Measurements from ENCODE around the gene KRT10. TPM values are rescaled to one million over a fixed set of nuclear protein-coding genes. Genes with fewer than 3 reads are reported as not detected.
A peak's percentile ranks its signal among the peaks of the same experiment; 100 is the strongest.
"Not testable (repeated sequence)": the region's sequence is repeated elsewhere in the genome, so short reads cannot be mapped to it uniquely, and the experiment has no call there.

The KRT10 gene
- polyA plus RNA-seq, 3 donors from 2014 or later, result 120 to 191 (median 182) TPM

DNA sequence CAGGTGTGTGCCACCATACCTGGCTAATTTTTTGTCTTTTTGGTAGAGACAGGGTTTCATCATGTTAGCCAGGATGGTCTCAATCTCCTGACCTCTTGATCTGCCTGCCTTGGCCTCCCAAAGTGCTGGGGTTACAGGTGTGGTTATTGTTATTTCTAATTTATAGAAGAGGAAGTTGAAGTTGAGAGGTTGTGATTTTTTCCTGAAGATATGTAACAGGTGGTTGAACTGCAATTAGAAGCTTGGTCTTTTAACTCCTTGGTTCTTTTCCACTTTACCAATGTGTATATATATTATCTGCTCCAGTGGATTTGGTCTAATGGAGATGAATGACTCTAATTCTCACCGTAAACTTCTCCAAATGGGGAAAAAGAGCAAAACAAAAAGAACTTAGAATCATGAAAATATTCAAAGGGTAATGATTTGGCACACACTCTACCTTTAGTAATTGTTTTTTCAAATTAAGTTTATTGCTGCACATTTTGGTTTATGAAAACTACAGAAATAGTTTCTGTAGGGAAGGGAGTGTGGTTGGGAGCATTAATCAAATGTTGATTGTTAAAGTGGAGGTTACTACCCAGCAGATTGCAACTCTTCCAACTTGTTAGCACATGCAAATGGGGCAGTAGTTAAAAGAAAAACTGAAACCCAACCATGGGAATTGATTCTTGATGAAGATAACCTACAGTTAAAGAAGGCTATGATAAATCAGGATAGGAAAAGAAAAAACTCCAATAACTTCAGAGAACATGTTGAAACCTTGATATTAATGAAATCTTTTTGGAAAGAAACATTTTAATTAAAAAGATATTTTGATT, 1.8 kb upstream of the KRT10 start:
- peaks cover 0 to 12% (median 0%) of the 10 kb centered on the region in 6 donors for H3K9me3 Mint-ChIP-seq
- DNase-seq, result no peak
- H3K27ac Mint-ChIP-seq, result no peak overlapping the region
- H3K4me1 Mint-ChIP-seq, result peaks cover 6 to 14% of the 10 kb centered on the region in 2 donors
- H3K27me3 Mint-ChIP-seq (ENCODE audit: low read depth in 3 of 3), result peaks cover 3 to 22% (median 9%) of the 10 kb centered on the region in 3 donors
- no peak overlapping the region for H3K4me3 Mint-ChIP-seq
- H3K36me3 Mint-ChIP-seq, result peaks cover 21 to 44% (median 34%) of the 10 kb centered on the region in 3 donors

DNA sequence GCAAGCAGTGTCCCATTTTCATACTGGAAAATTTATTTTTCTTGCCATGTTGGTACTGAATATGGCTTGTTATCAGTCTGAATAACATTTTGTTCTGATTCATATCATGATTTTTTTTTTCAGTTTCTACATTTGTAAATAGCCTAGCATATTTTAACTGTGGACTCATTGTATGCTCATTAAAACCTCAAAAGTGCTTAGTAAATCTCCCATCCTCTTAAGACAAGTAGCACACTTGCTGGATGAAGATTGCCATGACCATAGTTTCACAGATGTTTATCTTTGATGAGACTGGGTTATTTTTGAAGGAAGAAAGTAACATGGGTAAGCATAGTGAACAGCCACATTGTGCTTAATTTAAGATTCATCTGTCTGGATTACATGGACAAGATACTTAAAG, 878 bp downstream of the KRT10 start:
- Mint-ChIP-seq H3K4me3 (no peak overlapping the region), H3K4me1 (peaks cover 21 to 35% of the 10 kb centered on the region in 2 donors), H3K9me3 (peaks cover 0 to 21% (median 4%) of the 10 kb centered on the region in 6 donors), H3K36me3 (peaks cover 37 to 42% (median 41%) of the 10 kb centered on the region in 3 donors), H3K27me3 (ENCODE audit: low read depth in 3 of 3) (peaks cover 2 to 18% (median 11%) of the 10 kb centered on the region in 3 donors), H3K27ac (no peak overlapping the region)
- DNase-seq, result no peak

DNA sequence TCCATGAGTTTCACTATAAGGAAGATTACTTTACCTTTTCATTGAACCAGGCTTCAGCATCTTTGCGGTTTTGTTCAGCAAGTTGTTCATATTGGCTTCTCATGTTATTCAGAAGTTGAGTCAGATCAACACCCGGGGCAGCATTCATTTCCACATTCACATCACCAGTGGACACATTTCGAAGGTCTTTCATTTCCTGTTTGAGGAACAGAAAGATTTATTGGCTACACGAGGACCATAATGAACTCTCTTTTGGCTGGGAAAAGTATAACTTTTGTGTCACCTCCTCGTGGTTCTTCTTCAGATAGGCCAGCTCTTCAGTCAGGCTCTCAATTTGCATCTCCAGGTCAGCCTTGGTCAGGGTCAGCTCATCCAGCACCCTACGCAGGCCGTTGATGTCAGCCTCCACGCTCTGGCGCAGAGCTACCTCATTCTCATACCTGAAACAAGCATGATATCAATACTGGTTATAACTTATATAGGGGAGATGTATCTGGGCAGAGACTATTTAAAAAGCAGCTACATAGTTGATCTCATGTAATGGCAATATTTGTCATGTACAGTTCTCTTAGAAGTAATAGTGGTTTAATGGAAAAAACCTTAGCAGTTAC, 2.1 kb downstream of the KRT10 start:
- Mint-ChIP-seq H3K4me1 (peaks cover 21 to 35% of the 10 kb centered on the region in 2 donors), H3K9me3 (peaks cover 0 to 21% (median 4%) of the 10 kb centered on the region in 6 donors), H3K27ac (peak overlapping the region in 3 of 6 donors; percentile 46 to 87 (median 64)), H3K4me3 (peak overlapping the region; percentile 8 to 86 (median 56)), H3K27me3 (ENCODE audit: low read depth in 3 of 3) (peaks cover 2 to 20% (median 6%) of the 10 kb centered on the region in 3 donors), H3K36me3 (peaks cover 38 to 44% (median 38%) of the 10 kb centered on the region in 3 donors)
- DNase-seq, result no peak

DNA sequence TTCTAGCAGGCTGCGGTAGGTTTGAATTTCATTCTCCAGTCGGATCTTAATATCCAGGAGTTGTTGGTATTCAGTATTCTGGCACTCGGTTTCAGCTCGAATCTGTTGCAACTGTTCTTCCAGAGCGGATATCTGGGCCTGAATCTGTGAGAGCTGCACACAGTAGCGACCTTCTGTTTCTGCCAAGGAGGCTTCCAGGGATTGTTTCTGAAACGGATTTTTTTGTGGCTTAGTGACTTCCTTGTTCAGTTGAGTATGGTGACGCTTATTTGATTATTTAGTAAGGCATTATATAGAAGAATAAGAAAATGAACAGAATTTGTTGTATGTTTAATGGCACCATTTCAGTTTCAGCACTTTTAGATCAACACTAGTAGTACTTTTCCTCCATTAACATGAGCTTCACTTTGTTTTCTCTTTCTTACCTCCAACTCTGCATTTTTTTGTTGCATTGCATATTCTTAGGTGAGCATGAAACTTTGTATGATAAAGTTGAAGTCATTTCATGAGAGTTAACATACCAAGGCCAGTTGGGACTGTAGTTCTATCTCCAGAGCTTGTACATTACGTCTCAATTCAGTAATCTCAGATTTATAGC, 2.8 kb downstream of the KRT10 start:
- H3K4me1 Mint-ChIP-seq, result peaks cover 21 to 35% of the 10 kb centered on the region in 2 donors
- peak overlapping the region; percentile 80 to 90 (median 82) for H3K4me3 Mint-ChIP-seq
- H3K27me3 Mint-ChIP-seq (ENCODE audit: low read depth in 3 of 3), result peaks cover 2 to 20% (median 6%) of the 10 kb centered on the region in 3 donors
- DNase-seq, result no peak
- H3K27ac Mint-ChIP-seq, result peak overlapping the region; percentile 73 to 90 (median 85)
- H3K36me3 Mint-ChIP-seq, result peaks cover 38 to 44% (median 39%) of the 10 kb centered on the region in 3 donors
- peaks cover 0 to 28% (median 6%) of the 10 kb centered on the region in 6 donors for H3K9me3 Mint-ChIP-seq

DNA sequence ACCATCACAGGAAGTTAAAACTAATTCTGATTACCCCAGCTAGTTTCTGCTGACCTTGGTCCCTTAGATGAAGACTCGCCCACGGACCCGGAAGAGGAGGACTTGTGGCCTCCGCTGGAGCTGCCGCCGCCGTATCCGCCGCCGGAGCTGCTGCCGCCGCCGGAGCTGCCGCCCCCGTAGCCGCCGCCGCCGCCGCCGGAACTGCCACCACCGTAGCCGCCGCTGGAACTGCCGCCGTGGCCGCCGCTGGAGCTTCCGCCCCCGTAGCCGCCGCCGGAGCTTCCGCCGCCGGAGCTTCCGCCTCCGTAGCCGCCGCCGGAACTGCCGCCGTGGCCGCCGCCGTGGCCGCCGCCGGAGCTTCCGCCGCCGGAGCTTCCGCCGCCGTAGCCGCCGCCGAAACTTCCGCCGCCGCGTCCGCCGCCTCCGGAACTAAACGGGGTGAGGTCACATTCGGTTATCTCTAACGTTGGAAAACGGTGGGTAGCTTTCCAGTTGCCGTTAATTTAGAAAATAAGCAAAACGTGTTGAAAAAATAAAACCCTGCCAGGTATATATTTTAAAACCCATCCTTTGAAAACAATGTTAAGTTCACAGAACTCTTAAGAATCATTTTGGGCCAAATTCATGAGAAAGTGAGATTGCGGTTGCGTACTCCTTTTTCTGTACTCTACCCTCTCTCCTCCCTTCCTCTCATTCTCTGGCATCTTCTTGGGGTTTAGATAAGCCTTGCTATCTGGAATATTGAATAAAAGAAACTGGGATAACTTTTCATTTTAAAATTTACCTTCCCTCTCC, 3.5 kb downstream of the KRT10 start:
- Mint-ChIP-seq H3K27ac (peak overlapping the region; percentile 87 to 96 (median 90)), H3K36me3 (peaks cover 33 to 41% (median 40%) of the 10 kb centered on the region in 3 donors), H3K9me3 (peaks cover 0 to 35% (median 6%) of the 10 kb centered on the region in 6 donors), H3K4me3 (peak overlapping the region; percentile 90 to 98 (median 91)), H3K27me3 (ENCODE audit: low read depth in 3 of 3) (peaks cover 2 to 22% (median 10%) of the 10 kb centered on the region in 3 donors), H3K4me1 (peaks cover 21 to 35% of the 10 kb centered on the region in 2 donors)
- DNase-seq, result peak; percentile 77 to 85 (median 81)

DNA sequence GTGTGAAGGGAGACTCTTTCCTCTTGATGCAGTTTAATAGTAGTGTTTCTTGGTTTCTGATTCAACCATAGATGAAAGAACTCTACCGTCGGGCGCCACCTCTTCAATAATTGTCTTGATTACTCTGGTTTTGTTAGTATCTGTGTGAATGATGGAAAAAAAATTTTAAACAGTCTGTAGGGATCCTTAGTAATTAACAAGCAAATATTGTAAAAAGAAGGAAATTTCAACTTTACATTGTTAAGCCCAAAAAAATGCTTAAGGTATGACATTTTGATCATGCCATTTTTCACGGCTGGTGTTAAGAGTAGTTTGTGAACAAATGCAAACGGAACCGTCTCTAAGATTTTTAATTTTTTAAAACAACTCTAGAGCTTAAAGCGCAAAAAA, 4.1 kb downstream of the KRT10 start:
- peaks cover 0 to 39% (median 6%) of the 10 kb centered on the region in 6 donors for H3K9me3 Mint-ChIP-seq
- H3K4me3 Mint-ChIP-seq, result peak overlapping the region; percentile 90 to 98 (median 91)
- peaks cover 33 to 41% (median 39%) of the 10 kb centered on the region in 3 donors for H3K36me3 Mint-ChIP-seq
- peaks cover 2 to 26% (median 12%) of the 10 kb centered on the region in 3 donors for H3K27me3 Mint-ChIP-seq (ENCODE audit: low read depth in 3 of 3)
- DNase-seq, result no peak
- peak overlapping the region; percentile 87 to 96 (median 90) for H3K27ac Mint-ChIP-seq
- peaks cover 21 to 35% of the 10 kb centered on the region in 2 donors for H3K4me1 Mint-ChIP-seq

DNA sequence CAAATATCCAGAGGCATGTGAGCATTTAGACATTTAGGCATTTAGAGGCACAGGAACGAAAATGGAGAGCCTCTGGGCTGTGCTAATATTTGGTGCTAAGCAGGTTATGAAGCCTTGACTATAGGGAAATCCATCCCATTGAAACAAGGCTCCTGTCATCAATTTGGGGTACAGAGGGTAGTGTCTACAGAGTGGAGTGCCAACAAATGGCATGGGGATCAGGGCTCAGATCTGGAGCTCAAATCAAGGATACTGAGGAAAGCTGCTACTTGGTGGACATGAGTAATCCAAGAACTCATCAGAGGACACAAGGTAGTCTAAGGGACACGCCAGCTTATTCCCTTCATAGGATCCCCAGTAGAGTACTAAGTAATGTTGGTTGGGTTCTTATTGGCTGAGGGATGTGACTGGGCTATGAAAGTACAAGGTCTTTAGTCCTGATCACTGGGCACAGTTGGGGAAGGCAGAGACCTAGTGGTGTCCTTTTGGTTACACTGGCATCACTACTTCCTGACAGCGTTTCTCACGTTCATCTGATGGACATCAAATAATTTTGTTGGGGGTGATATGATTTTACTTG, 5.2 kb downstream of the KRT10 start:
- H3K4me3 Mint-ChIP-seq, result peak overlapping the region; percentile 51 to 98 (median 90)
- peaks cover 0 to 39% (median 6%) of the 10 kb centered on the region in 6 donors for H3K9me3 Mint-ChIP-seq
- peaks cover 29 to 36% (median 31%) of the 10 kb centered on the region in 3 donors for H3K36me3 Mint-ChIP-seq
- H3K27ac Mint-ChIP-seq, result peak overlapping the region in 4 of 6 donors; percentile 43 to 68 (median 59)
- peaks cover 21 to 35% of the 10 kb centered on the region in 2 donors for H3K4me1 Mint-ChIP-seq
- peaks cover 2 to 32% (median 16%) of the 10 kb centered on the region in 3 donors for H3K27me3 Mint-ChIP-seq (ENCODE audit: low read depth in 3 of 3)
- no peak for DNase-seq

DNA sequence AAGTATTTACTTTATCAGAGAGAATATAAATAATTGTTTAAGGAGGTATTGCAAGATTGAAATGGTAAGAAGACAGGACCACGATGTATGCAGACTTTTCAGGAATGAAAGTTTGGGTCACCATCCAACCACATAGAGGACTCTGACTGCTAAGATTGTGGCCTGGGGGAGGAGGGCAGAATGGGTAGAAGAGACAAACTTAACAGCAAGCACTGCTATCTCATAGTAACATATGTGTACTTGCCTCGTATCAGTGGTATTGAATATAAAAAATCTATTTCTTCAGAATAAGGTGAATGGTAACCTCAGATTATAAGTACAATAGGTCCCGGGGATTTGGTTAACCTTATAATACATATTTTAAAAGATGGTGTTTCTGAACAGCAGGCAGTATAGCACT, 5.8 kb downstream of the KRT10 start:
- H3K27ac Mint-ChIP-seq, result peak overlapping the region in 1 of 6 donors; percentile 36
- peaks cover 2 to 32% (median 20%) of the 10 kb centered on the region in 3 donors for H3K27me3 Mint-ChIP-seq (ENCODE audit: low read depth in 3 of 3)
- peaks cover 21 to 35% of the 10 kb centered on the region in 2 donors for H3K4me1 Mint-ChIP-seq
- peaks cover 0 to 39% (median 6%) of the 10 kb centered on the region in 6 donors for H3K9me3 Mint-ChIP-seq
- peak overlapping the region in 2 of 5 donors; percentile 92 to 98 for H3K4me3 Mint-ChIP-seq
- DNase-seq, result no peak
- peaks cover 24 to 34% (median 27%) of the 10 kb centered on the region in 3 donors for H3K36me3 Mint-ChIP-seq

DNA sequence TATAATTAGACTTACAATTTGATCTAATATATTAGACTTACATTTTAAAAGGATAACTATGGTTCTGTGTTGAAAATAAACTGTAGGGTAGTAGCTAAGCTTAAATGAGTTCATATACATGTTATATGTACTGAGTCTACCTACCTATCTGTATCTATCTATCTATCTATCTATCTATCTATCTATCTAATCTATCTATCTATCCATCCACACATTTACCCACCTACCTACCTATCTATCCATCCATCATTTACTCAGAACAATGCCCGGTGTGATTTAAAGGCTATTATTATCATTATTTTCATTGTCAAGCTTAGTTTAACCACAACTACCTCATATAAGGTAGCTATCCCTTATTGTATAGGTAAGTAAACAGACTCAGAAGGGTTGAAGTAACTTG, 7.0 kb downstream of the KRT10 start:
- Mint-ChIP-seq H3K4me3 (no peak overlapping the region), H3K27me3 (ENCODE audit: low read depth in 3 of 3) (peaks cover 8 to 33% (median 29%) of the 10 kb centered on the region in 3 donors), H3K27ac (no peak overlapping the region), H3K4me1 (peaks cover 21 to 33% of the 10 kb centered on the region in 2 donors), H3K9me3 (peaks cover 0 to 37% (median 6%) of the 10 kb centered on the region in 6 donors), H3K36me3 (peaks cover 24 to 28% (median 24%) of the 10 kb centered on the region in 3 donors)
- no peak for DNase-seq

DNA sequence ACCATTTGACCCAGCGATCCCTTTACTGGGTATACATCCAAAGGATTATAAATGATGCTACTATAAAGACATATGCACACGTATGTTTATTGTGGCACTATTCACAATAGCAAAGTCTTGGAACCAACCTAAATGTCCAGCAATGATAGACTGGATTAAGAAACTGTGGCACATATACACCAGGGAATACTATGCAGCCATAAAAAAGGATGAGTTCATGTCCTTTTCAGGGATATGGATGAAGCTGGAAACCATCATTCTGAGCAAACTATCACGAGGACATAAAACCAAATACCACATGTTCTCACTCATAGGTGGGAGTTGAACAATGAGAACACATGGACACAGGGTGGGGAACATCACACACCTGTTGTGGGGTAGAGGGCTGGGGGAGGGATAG, 7.8 kb downstream of the KRT10 start:
- H3K27ac Mint-ChIP-seq, DNase-seq, H3K4me3 Mint-ChIP-seq: not testable (repeated sequence)
- H3K4me1 Mint-ChIP-seq, result peaks cover 18 to 25% of the 10 kb centered on the region in 2 donors
- peaks cover 12 to 30% (median 28%) of the 10 kb centered on the region in 3 donors for H3K27me3 Mint-ChIP-seq (ENCODE audit: low read depth in 3 of 3)
- H3K36me3 Mint-ChIP-seq, result peaks cover 21 to 23% (median 22%) of the 10 kb centered on the region in 3 donors
- peaks cover 0 to 31% (median 6%) of the 10 kb centered on the region in 6 donors for H3K9me3 Mint-ChIP-seq

DNA sequence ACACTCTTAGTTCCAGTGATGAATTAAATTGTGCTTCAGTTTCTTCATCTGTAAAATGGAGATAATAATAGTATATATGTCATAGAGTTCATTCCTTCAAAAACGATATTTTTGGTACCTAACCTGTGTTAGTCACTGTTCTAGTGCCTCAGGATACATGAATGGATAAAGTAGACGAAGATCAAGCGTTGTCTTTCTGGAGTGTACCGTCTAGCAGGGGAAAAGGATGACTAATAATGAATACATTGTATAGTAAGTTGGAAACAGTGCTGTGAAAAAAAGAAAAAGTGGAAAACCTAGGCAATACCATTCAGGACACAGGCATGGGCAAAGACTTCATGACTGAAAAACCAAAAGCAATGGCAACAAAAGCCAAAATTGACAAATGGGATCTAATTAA, 8.6 kb downstream of the KRT10 start:
- H3K27ac Mint-ChIP-seq, result no peak overlapping the region
- H3K27me3 Mint-ChIP-seq (ENCODE audit: low read depth in 3 of 3), result peaks cover 10 to 33% (median 26%) of the 10 kb centered on the region in 3 donors
- peaks cover 0 to 27% (median 6%) of the 10 kb centered on the region in 6 donors for H3K9me3 Mint-ChIP-seq
- peaks cover 13 to 18% of the 10 kb centered on the region in 2 donors for H3K4me1 Mint-ChIP-seq
- DNase-seq, result no peak
- H3K36me3 Mint-ChIP-seq, result peaks cover 21 to 23% (median 22%) of the 10 kb centered on the region in 3 donors
- H3K4me3 Mint-ChIP-seq, result no peak overlapping the region

DNA sequence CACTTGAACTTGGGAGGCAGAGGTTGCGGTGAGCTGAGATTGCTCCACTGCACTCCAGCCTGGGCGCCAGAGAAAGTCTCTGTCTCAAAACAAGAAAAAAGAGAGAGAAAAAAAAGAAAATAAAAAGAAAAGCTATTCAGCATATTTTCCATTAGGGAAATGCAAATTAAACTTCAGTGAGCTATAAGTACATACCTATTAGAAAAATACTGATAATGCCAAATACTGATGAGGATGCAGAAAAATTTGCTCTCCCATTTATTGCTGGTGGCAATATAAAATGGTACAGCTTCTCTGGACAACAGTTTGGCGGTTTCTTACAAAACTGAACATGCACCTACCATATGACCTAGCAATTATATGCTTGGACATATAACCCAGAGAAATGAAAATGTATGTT, 9.8 kb downstream of the KRT10 start:
- Mint-ChIP-seq H3K27ac (no peak overlapping the region), H3K4me3 (no peak overlapping the region), H3K36me3 (peaks cover 12 to 20% (median 13%) of the 10 kb centered on the region in 3 donors), H3K9me3 (peaks cover 0 to 27% (median 4%) of the 10 kb centered on the region in 6 donors), H3K27me3 (ENCODE audit: low read depth in 3 of 3) (peaks cover 10 to 31% (median 29%) of the 10 kb centered on the region in 3 donors), H3K4me1 (peaks cover 5 to 9% of the 10 kb centered on the region in 2 donors)
- no peak for DNase-seq

Data from immature natural killer cell (primary cell).